ENCODE data around the gene PMVK. TPM values are rescaled to one million over a fixed set of nuclear protein-coding genes. Genes with fewer than 3 reads are reported as not detected.

PMVK gene
- total and polyA plus RNA-seq, 4 donors = 18.4 to 48.8 (median 43.4) TPM

DNA sequence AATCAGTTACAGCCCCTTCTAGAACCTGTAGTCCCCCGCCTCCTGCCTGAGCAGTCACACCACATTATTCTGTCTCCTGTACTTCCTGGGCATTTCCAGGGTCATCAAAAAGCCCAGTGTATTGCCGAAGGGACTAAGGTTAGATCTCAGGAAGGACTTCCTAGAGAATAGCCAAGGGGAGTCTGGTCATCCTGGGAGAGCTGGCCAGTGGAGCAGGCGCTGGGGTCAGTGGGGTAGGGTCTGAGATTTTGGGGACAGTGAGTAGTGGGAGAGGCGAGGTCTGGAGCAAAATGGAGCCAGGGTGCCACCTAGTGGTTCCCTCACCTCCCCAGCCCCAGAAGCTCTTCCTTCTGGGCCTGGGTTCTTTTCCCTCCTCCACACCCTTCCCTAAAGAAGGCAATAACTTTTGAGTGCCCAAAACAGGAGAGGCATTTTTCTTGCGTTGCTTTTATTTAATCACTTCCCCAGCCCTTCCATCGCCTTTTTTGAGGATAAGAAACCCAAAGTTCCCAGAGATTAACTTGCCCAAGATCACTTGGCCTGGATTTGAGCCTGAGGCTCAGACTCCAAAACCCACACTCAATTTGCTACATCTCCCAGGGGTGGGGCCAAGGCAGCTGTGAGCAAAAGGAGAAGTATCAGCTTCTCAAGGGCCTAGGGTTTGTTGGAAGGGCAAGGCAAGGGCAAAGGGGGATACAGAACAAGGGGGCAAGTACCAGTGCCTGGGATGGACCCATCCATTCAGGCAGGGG, 7.3 kb upstream of the PMVK start:
- Histone ChIP-seq H3K4me3 (no peak overlapping the region), H3K27ac (ENCODE audit: low read depth in 1 of 2, low read length in 1 of 2) (peak overlapping the region in 1 of 2 donors; percentile 62), H3K9me3 (ENCODE audit: control insufficient read depth in 4 of 4, insufficient read depth in 3 of 4, low read length in 3 of 4) (no peaks in the 10 kb centered on the region), H3K4me1 (ENCODE audit: control insufficient read depth in 5 of 5, insufficient read depth in 5 of 5, low read length in 5 of 5) (peaks cover 0 to 29% (median 7%) of the 10 kb centered on the region in 5 donors), H3K36me3 (ENCODE audit: control insufficient read depth in 4 of 4, insufficient read depth in 4 of 4, low read length in 4 of 4) (peaks cover 0 to 30% (median 11%) of the 10 kb centered on the region in 4 donors), H3K27me3 (ENCODE audit: control insufficient read depth in 3 of 3, insufficient read depth in 3 of 3, low read length in 2 of 3) (no peaks in the 10 kb centered on the region), H3K9ac (ENCODE audit: insufficient read depth in 1 of 2, low read length in 2 of 2) (peak overlapping the region in 1 of 2 donors; percentile 34)
- TF ChIP-seq, protein P1, sequence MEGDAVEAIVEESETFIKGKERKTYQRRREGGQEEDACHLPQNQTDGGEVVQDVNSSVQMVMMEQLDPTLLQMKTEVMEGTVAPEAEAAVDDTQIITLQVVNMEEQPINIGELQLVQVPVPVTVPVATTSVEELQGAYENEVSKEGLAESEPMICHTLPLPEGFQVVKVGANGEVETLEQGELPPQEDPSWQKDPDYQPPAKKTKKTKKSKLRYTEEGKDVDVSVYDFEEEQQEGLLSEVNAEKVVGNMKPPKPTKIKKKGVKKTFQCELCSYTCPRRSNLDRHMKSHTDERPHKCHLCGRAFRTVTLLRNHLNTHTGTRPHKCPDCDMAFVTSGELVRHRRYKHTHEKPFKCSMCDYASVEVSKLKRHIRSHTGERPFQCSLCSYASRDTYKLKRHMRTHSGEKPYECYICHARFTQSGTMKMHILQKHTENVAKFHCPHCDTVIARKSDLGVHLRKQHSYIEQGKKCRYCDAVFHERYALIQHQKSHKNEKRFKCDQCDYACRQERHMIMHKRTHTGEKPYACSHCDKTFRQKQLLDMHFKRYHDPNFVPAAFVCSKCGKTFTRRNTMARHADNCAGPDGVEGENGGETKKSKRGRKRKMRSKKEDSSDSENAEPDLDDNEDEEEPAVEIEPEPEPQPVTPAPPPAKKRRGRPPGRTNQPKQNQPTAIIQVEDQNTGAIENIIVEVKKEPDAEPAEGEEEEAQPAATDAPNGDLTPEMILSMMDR (IDR thresholded peaks at IDR 0.05; ENCODE audit: control extremely low read depth, extremely low read depth) = peak; percentile 49
- WGBS, 2 donors = 31 to 40% methylated on average over 6 of the region's 6 CpGs
- DNase-seq (peak; percentile 40 to 63 (median 62)), ATAC-seq (ENCODE audit: insufficient read depth, low FRiP score) (no peak)

- no peak overlapping the region for H3K4me3 ChIP-seq
- no peaks in the 10 kb centered on the region for H3K27me3 ChIP-seq (ENCODE audit: control insufficient read depth in 3 of 3, insufficient read depth in 3 of 3, low read length in 2 of 3)
- peak overlapping the region in 1 of 2 donors; percentile 34 for H3K27ac ChIP-seq (ENCODE audit: low read depth in 1 of 2, low read length in 1 of 2)
- peaks cover 0 to 14% (median 5%) of the 10 kb centered on the region in 4 donors for H3K36me3 ChIP-seq (ENCODE audit: control insufficient read depth in 4 of 4, insufficient read depth in 4 of 4, low read length in 4 of 4)
- H3K4me1 ChIP-seq (ENCODE audit: control insufficient read depth in 5 of 5, insufficient read depth in 5 of 5, low read length in 5 of 5) = peaks cover 0 to 33% (median 11%) of the 10 kb centered on the region in 5 donors
- 64 to 75% methylated on average over 5 of the region's 5 CpGs for WGBS, 2 donors
- no peak for ATAC-seq (ENCODE audit: insufficient read depth, low FRiP score)
- peak; percentile 27 to 40 (median 29) for DNase-seq
- no peak overlapping the region for H3K9ac ChIP-seq (ENCODE audit: insufficient read depth in 1 of 2, low read length in 2 of 2)
- no peaks in the 10 kb centered on the region for H3K9me3 ChIP-seq (ENCODE audit: control insufficient read depth in 4 of 4, insufficient read depth in 3 of 4, low read length in 3 of 4)
- TF ChIP-seq, protein P1 (IDR thresholded peaks at IDR 0.05; ENCODE audit: control extremely low read depth, extremely low read depth) = no peak
These were observed 5.0 kb upstream of the PMVK start for GRCh38 chr1:154941333-154942013.

DNA sequence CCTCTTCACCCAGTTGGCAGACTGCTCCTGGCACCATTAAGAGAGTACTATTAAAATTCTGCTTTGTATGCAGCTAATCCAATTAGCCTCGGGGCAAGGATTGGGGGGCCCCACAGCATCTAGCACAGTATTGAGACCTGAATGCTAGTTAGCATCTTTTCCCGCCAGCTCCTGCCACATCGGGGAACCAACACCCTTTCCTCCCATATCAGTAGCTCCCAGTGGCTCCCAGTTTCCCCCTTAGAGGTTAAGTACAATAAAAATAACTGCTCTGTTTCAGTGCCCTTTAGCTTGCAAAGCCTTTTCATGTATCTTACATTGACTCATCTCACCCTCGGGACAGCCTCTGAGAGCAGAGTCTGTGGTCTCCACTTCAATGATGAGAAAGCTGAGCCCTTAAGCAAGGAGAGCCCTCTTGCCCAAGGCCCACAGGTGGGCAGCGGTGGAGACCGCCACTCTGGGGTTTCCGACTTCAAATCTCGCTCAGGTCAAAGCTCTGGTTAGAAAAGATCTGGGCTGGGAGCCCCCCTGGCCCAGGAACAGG, 4.2 kb upstream of the PMVK start:
- TF ChIP-seq, protein P1 (IDR thresholded peaks at IDR 0.05; ENCODE audit: control extremely low read depth, extremely low read depth) = no peak
- Histone ChIP-seq H3K27ac (ENCODE audit: low read depth in 1 of 2, low read length in 1 of 2) (no peak overlapping the region), H3K4me1 (ENCODE audit: control insufficient read depth in 5 of 5, insufficient read depth in 5 of 5, low read length in 5 of 5) (peaks cover 0 to 39% (median 11%) of the 10 kb centered on the region in 5 donors), H3K9ac (ENCODE audit: insufficient read depth in 1 of 2, low read length in 2 of 2) (no peak overlapping the region), H3K9me3 (ENCODE audit: control insufficient read depth in 4 of 4, insufficient read depth in 3 of 4, low read length in 3 of 4) (no peaks in the 10 kb centered on the region), H3K27me3 (ENCODE audit: control insufficient read depth in 3 of 3, insufficient read depth in 3 of 3, low read length in 2 of 3) (no peaks in the 10 kb centered on the region), H3K4me3 (no peak overlapping the region), H3K36me3 (ENCODE audit: control insufficient read depth in 4 of 4, insufficient read depth in 4 of 4, low read length in 4 of 4) (peaks cover 0 to 9% (median 4%) of the 10 kb centered on the region in 4 donors)
- 78 to 79% methylated on average over 8 of the region's 8 CpGs for WGBS, 2 donors
- no peak for DNase-seq
- no peak for ATAC-seq (ENCODE audit: insufficient read depth, low FRiP score)

All from lung (tissue), 12 donors.